ENCODE results near the gene BCAS3. TPM values are rescaled to one million over a fixed set of nuclear protein-coding genes. Genes with fewer than 3 reads are reported as not detected.

BCAS3 gene
- total and polyA plus RNA-seq, 11 donors: 4.5 to 23.5 (median 17.9) TPM

- H3K4me3 ChIP-seq: peak overlapping the region; percentile 48 to 84 (median 62)
- peaks cover 0 to 25% (median 0%) of the 10 kb centered on the region in 9 donors for H3K36me3 ChIP-seq
- intact Hi-C loops (cut with DNase I): loop anchor here in 4 of 10 donors (5.0 to 10.0 kb wide), 3 partner anchors 266 to 676 kb away; no protein-coding TSS in a partner anchor
- H3K27me3 ChIP-seq: peaks cover 46 to 96% (median 90%) of the 10 kb centered on the region in 9 donors
- H3K9me3 ChIP-seq: no peaks in the 10 kb centered on the region
- H3K4me1 ChIP-seq: peaks cover 0 to 81% (median 36%) of the 10 kb centered on the region in 12 donors
- TF ChIP-seq POLR2A (IDR thresholded peaks at IDR 0.05) (no peak), CTCF (IDR thresholded peaks at IDR 0.05) (no peak)
- H3K27ac ChIP-seq: peak overlapping the region; percentile 26 to 88 (median 78)
- DNase-seq: peak in 2 of 5 donors; percentile 18 to 64
- ATAC-seq: no peak
- WGBS, 4 donors: 5 to 13% (median 5%) methylated on average over 16 to 45 of the region's 45 CpGs
These were observed 723.2 kb downstream of the BCAS3 start for GRCh38 chr17:61400717-61401388.

- Histone ChIP-seq H3K4me1 (peaks cover 0 to 75% (median 33%) of the 10 kb centered on the region in 12 donors), H3K4me3 (peak overlapping the region; percentile 48 to 84 (median 62)), H3K27me3 (peaks cover 47 to 96% (median 87%) of the 10 kb centered on the region in 9 donors), H3K27ac (peak overlapping the region in 11 of 12 donors; percentile 40 to 88 (median 78)), H3K9me3 (no peaks in the 10 kb centered on the region), H3K36me3 (peaks cover 0 to 26% (median 0%) of the 10 kb centered on the region in 9 donors)
- TF ChIP-seq CTCF (IDR thresholded peaks at IDR 0.05) (no peak), POLR2A (IDR thresholded peaks at IDR 0.05) (no peak)
- intact Hi-C loops (cut with DNase I): loop anchor here in 4 of 10 donors (5.0 to 10.0 kb wide), 3 partner anchors 267 to 677 kb away; no protein-coding TSS in a partner anchor
- ATAC-seq (no peak), DNase-seq (peak in 2 of 5 donors; percentile 25 to 57)
- WGBS, 4 donors: 35 to 43% (median 39%) methylated on average over 19 to 25 of the region's 25 CpGs
These were observed 723.9 kb downstream of the BCAS3 start for GRCh38 chr17:61401389-61402072.

- WGBS, 4 donors: 42 to 60% (median 48%) methylated on average over 10 to 11 of the region's 11 CpGs
- H3K4me1 ChIP-seq: peaks cover 0 to 69% (median 29%) of the 10 kb centered on the region in 12 donors
- peak overlapping the region in 10 of 12 donors; percentile 62 to 88 (median 78) for H3K27ac ChIP-seq
- intact Hi-C loops (cut with DNase I): loop anchor here in 4 of 10 donors (5.0 to 10.0 kb wide), 3 partner anchors 267 to 677 kb away; no protein-coding TSS in a partner anchor
- no peak for ATAC-seq
- peak in 2 of 5 donors; percentile 27 to 34 for DNase-seq
- no peaks in the 10 kb centered on the region for H3K9me3 ChIP-seq
- TF ChIP-seq POLR2A (IDR thresholded peaks at IDR 0.05) (no peak), CTCF (IDR thresholded peaks at IDR 0.05) (no peak)
- peak overlapping the region; percentile 35 to 84 (median 62) for H3K4me3 ChIP-seq
- peaks cover 41 to 91% (median 81%) of the 10 kb centered on the region in 9 donors for H3K27me3 ChIP-seq
- H3K36me3 ChIP-seq: peaks cover 0 to 26% (median 0%) of the 10 kb centered on the region in 9 donors
These were observed 724.5 kb downstream of the BCAS3 start for GRCh38 chr17:61402073-61402541.

Data from heart left ventricle (tissue), 16 donors.